Activated gamma-delta T cell treated with Interleukin-2 at 50 U/mL for 16 hours (primary cell): ENCODE data around the gene CYP27A1.

ENCODE experiments used
- DNase-seq: peaks from one replicate; pipeline ENCODE4 v3.0.0-alpha.2; 2020

Gene CYP27A1

GRCh38 chr2:218859988-218860831, 78.3 kb downstream of the CYP27A1 start:
- DNase-seq, result no peak

- DNase-seq, result no peak
Observed at GRCh38 chr2:218860950-218861381, 79.0 kb downstream of the CYP27A1 start.

- DNase-seq, result no peak
Observed at GRCh38 chr2:218861645-218862318, 79.8 kb downstream of the CYP27A1 start.

GRCh38 chr2:218863021-218863520, 81.1 kb downstream of the CYP27A1 start:
- no peak for DNase-seq
